ENCODE measurements around the gene ACTR2.

DNA sequence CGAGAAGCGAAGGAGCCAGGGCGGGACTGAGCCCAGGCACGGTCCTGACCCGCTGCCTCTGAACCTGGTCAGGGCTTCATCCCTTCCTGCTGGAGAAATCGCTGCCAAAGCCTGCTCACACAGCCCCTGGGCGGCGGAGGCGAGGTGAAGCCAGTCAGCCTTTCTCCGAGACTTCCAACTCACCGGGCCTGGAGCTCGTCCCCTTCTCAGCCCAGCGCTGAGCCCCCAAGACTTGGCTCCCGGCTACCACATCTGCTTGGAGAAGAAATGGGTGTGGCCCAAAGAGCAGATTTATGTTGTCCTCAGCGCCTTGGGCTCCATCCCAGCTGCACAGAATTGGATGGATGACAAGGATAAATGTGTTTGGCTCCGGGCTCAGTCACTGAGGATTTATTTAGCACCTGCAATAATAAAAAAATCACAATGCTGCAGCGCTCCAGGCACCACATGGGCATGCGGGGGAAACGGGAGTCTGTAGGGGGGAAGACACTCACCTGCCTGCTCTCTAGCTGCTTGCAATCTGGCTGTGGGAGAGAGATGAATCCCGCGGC lies 64.9 kb downstream of the ACTR2 start:
- TF ChIP-seq, protein P1, sequence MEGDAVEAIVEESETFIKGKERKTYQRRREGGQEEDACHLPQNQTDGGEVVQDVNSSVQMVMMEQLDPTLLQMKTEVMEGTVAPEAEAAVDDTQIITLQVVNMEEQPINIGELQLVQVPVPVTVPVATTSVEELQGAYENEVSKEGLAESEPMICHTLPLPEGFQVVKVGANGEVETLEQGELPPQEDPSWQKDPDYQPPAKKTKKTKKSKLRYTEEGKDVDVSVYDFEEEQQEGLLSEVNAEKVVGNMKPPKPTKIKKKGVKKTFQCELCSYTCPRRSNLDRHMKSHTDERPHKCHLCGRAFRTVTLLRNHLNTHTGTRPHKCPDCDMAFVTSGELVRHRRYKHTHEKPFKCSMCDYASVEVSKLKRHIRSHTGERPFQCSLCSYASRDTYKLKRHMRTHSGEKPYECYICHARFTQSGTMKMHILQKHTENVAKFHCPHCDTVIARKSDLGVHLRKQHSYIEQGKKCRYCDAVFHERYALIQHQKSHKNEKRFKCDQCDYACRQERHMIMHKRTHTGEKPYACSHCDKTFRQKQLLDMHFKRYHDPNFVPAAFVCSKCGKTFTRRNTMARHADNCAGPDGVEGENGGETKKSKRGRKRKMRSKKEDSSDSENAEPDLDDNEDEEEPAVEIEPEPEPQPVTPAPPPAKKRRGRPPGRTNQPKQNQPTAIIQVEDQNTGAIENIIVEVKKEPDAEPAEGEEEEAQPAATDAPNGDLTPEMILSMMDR (IDR thresholded peaks at IDR 0.05; ENCODE audit: low read depth, low read length), result no peak
- no peak for TF ChIP-seq EZH2phosphoT487 (IDR thresholded peaks at IDR 0.05; ENCODE audit: low read depth)

All from OCI-LY3 (cell line).